Suprapubic skin (tissue), 4 donors: ENCODE data around the gene FOLR1. TPM values are rescaled to one million over a fixed set of nuclear protein-coding genes. Genes with fewer than 3 reads are reported as not detected.
"Not testable (repeated sequence)": the region's sequence is repeated elsewhere in the genome, so short reads cannot be mapped to it uniquely, and the experiment has no call there.

Experiments used
- DNase-seq, 2 donors: peaks; one replicate each; pipeline ENCODE4 v3.0.0-alpha.2; 2019; ENCODE audit warnings: low spot score in 2 of 2
- H3K27ac ChIP-seq: fragments of 200-600 bp; sonication (generic); one replicate; pipeline ENCODE4 v1.5.1; 2019
- H3K27me3 ChIP-seq: fragments of 200-600 bp; sonication (generic); one replicate; pipeline ENCODE4 v1.5.1; 2019
- H3K36me3 ChIP-seq: fragments of 200-600 bp; sonication (generic); one replicate; pipeline ENCODE4 v1.5.1; 2019
- H3K4me1 ChIP-seq: fragments of 200-600 bp; sonication (generic); one replicate; pipeline ENCODE4 v1.5.1; 2019
- H3K4me3 ChIP-seq: fragments of 200-600 bp; sonication (generic); one replicate; pipeline ENCODE4 v1.5.1; 2019; ENCODE audit warnings: mild to moderate bottlenecking
- H3K9me3 ChIP-seq: fragments of 200-600 bp; sonication (generic); one replicate; pipeline ENCODE4 v1.5.1; 2019
- EP300 ChIP-seq: sonication (generic); formaldehyde crosslinking; IDR thresholded peaks from one replicate; pipeline ENCODE4 v1.6.1; 2017; ENCODE audit warnings: antibody characterized with exemption
- POLR2A ChIP-seq, 2 donors: fragments of 450-650 bp; IDR thresholded peaks; one replicate each; pipeline ENCODE4 v1.6.1; 2017; ENCODE audit warnings: antibody characterized with exemption in 2 of 2, mild to moderate bottlenecking in 2 of 2, moderate library complexity in 2 of 2
- POLR2AphosphoS5 ChIP-seq, 3 donors: sonication (generic); formaldehyde crosslinking; IDR thresholded peaks; one replicate each; pipeline ENCODE4 v1.6.1; 2017; ENCODE audit warnings: antibody characterized with exemption in 3 of 3
- WGBS: methylation state at CpG from one replicate; pipeline ENCODE4 v1.1.5; 2018; 5-methylcytosine and 5-hydroxymethylcytosine counted together
- total RNA-seq, 4 donors: library from RNA; depleted of rRNA; stranded (reverse); fragments of >200 nt; gene quantifications; one replicate each; pipeline ENCODE4 v1.1.0, GENCODE V29; 2016
- TF ChIP-seq, protein P1 (sequence below), 2 donors: fragments of 200-600 bp in 1 of 2; fragments of 450-650 bp in 1 of 2; sonication (generic) in 1 of 2; IDR thresholded peaks; one replicate each; pipeline ENCODE4 v1.5.1; 2016 to 2019; ENCODE audit warnings: antibody characterized with exemption in 2 of 2, mild to moderate bottlenecking in 1 of 2, moderate library complexity in 1 of 2

Gene FOLR1
- total RNA-seq, 4 donors from 2014 or later: 1.5 to 4.3 (median 4.3) TPM; not detected in 1

GRCh38 chr11:72172043-72172442 lies 19.9 kb upstream of the FOLR1 start:
- not testable (repeated sequence) for H3K4me3 ChIP-seq, H3K27ac ChIP-seq, DNase-seq, H3K36me3 ChIP-seq, H3K9me3 ChIP-seq, H3K27me3 ChIP-seq
- WGBS: no CpG with 5 or more reads among the region's 4 CpGs
- H3K4me1 ChIP-seq: peaks cover 16% of the 10 kb centered on the region

DNA sequence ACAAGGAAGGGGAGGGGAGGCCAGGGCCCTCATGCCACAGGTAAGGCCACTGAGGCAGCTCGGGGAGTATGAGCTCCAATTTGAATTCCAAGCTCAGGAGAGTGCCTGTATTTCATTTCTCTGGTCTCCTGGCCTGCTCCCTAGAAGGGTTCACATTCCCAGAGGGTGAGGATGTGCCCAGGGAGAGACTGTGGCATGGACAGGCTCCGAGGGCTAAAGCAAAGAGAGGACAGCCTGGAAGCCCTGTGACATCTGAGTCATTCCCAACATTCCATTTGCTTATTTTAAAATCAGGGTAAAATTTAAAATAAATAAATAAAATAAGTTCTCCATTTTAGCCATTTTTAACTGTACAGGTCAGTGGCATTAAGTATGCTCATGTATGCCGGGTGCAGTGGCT lies 18.6 kb upstream of the FOLR1 start:
- no peak for DNase-seq
- Histone ChIP-seq H3K4me3 (no peak overlapping the region), H3K36me3 (no peaks in the 10 kb centered on the region), H3K27me3 (no peaks in the 10 kb centered on the region), H3K4me1 (peaks cover 16% of the 10 kb centered on the region), H3K9me3 (no peaks in the 10 kb centered on the region), H3K27ac (no peak overlapping the region)
- WGBS: 63% methylated on average over 3 of the region's 3 CpGs
- TF ChIP-seq POLR2AphosphoS5 (IDR thresholded peaks at IDR 0.05) (no peak), POLR2A (IDR thresholded peaks at IDR 0.05) (no peak)
- TF ChIP-seq, protein P1, sequence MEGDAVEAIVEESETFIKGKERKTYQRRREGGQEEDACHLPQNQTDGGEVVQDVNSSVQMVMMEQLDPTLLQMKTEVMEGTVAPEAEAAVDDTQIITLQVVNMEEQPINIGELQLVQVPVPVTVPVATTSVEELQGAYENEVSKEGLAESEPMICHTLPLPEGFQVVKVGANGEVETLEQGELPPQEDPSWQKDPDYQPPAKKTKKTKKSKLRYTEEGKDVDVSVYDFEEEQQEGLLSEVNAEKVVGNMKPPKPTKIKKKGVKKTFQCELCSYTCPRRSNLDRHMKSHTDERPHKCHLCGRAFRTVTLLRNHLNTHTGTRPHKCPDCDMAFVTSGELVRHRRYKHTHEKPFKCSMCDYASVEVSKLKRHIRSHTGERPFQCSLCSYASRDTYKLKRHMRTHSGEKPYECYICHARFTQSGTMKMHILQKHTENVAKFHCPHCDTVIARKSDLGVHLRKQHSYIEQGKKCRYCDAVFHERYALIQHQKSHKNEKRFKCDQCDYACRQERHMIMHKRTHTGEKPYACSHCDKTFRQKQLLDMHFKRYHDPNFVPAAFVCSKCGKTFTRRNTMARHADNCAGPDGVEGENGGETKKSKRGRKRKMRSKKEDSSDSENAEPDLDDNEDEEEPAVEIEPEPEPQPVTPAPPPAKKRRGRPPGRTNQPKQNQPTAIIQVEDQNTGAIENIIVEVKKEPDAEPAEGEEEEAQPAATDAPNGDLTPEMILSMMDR (IDR thresholded peaks at IDR 0.05): no peak

GRCh38 chr11:72174302-72175070 lies 17.5 kb upstream of the FOLR1 start:
- no peak for TF ChIP-seq POLR2AphosphoS5 (IDR thresholded peaks at IDR 0.05)
- TF ChIP-seq, protein P1 (IDR thresholded peaks at IDR 0.05): no peak
- TF ChIP-seq POLR2A (IDR thresholded peaks at IDR 0.05): no peak
- TF ChIP-seq EP300: no peak
- no peak overlapping the region for H3K4me3 ChIP-seq
- no peaks in the 10 kb centered on the region for H3K9me3 ChIP-seq
- no peaks in the 10 kb centered on the region for H3K36me3 ChIP-seq
- H3K27me3 ChIP-seq: no peaks in the 10 kb centered on the region
- no peak for DNase-seq
- 60% methylated on average over 4 of the region's 8 CpGs for WGBS
- H3K27ac ChIP-seq: no peak overlapping the region
- peaks cover 19% of the 10 kb centered on the region for H3K4me1 ChIP-seq

- Histone ChIP-seq H3K27me3 (no peaks in the 10 kb centered on the region), H3K27ac (no peak overlapping the region), H3K4me3 (no peak overlapping the region), H3K36me3 (no peaks in the 10 kb centered on the region), H3K4me1 (peaks cover 25% of the 10 kb centered on the region), H3K9me3 (no peaks in the 10 kb centered on the region)
- no peak for DNase-seq
- 94% methylated on average over 5 of the region's 6 CpGs for WGBS
- TF ChIP-seq, protein P1 (IDR thresholded peaks at IDR 0.05): no peak
- TF ChIP-seq POLR2AphosphoS5 (IDR thresholded peaks at IDR 0.05) (no peak), EP300 (no peak), POLR2A (IDR thresholded peaks at IDR 0.05) (no peak)
Measured at GRCh38 chr11:72177656-72178055, 14.3 kb upstream of the FOLR1 start.

- Histone ChIP-seq H3K27me3 (no peaks in the 10 kb centered on the region), H3K4me1 (peaks cover 21% of the 10 kb centered on the region), H3K36me3 (no peaks in the 10 kb centered on the region), H3K4me3 (no peak overlapping the region), H3K27ac (no peak overlapping the region), H3K9me3 (no peaks in the 10 kb centered on the region)
- DNase-seq: no peak
- 69% methylated on average over 7 of the region's 7 CpGs for WGBS
- no peak for TF ChIP-seq POLR2AphosphoS5 (IDR thresholded peaks at IDR 0.05)
- no peak for TF ChIP-seq POLR2A (IDR thresholded peaks at IDR 0.05)
- TF ChIP-seq, protein P1 (IDR thresholded peaks at IDR 0.05): no peak
- no peak for TF ChIP-seq EP300
Measured at GRCh38 chr11:72179049-72179803, 12.7 kb upstream of the FOLR1 start.
